GM08714 (cell line): ENCODE measurements around the gene BCDIN3D.

ENCODE experiments used
- H3K4me3 ChIP-seq: fragments of 200-500 bp; sonication (Bioruptor generic); 2 replicates; pipeline ENCODE4 v1.5.1; 2014; ENCODE audit warnings: mild to moderate bottlenecking, low read length, inconsistent platforms
- ZNF274 ChIP-seq: IDR thresholded peaks from 2 replicates; pipeline ENCODE4 v1.6.1; 2012; ENCODE audit warnings: mild to moderate bottlenecking, low read depth, low read length

Gene BCDIN3D

GRCh38 chr12:49824895-49825294, 18.0 kb downstream of the BCDIN3D start:
- no peak for TF ChIP-seq ZNF274
- H3K4me3 ChIP-seq: no peak overlapping the region

- TF ChIP-seq ZNF274: no peak
- no peak overlapping the region for H3K4me3 ChIP-seq
Observed at GRCh38 chr12:49824416-49824815, 18.5 kb downstream of the BCDIN3D start.

- no peak overlapping the region for H3K4me3 ChIP-seq
- TF ChIP-seq ZNF274: no peak
Observed at GRCh38 chr12:49823951-49824350, 19.0 kb downstream of the BCDIN3D start.

GRCh38 chr12:49823350-49823749, 19.6 kb downstream of the BCDIN3D start:
- no peak overlapping the region for H3K4me3 ChIP-seq
- no peak for TF ChIP-seq ZNF274

GRCh38 chr12:49821373-49822287, 21.3 kb downstream of the BCDIN3D start:
- H3K4me3 ChIP-seq: no peak overlapping the region
- no peak for TF ChIP-seq ZNF274

GRCh38 chr12:49819786-49820185, 23.1 kb downstream of the BCDIN3D start:
- no peak overlapping the region for H3K4me3 ChIP-seq
- no peak for TF ChIP-seq ZNF274

- TF ChIP-seq ZNF274: no peak
- no peak overlapping the region for H3K4me3 ChIP-seq
Observed at GRCh38 chr12:49818241-49818895, 24.5 kb downstream of the BCDIN3D start.

GRCh38 chr12:49813131-49813530, 29.8 kb downstream of the BCDIN3D start:
- H3K4me3 ChIP-seq: no peak overlapping the region
- no peak for TF ChIP-seq ZNF274

GRCh38 chr12:49811961-49812401, 30.9 kb downstream of the BCDIN3D start:
- no peak overlapping the region; the same call in 1 of the 2 replicates for H3K4me3 ChIP-seq
- TF ChIP-seq ZNF274: no peak

- no peak overlapping the region for H3K4me3 ChIP-seq
- no peak for TF ChIP-seq ZNF274
Observed at GRCh38 chr12:49811136-49811535, 31.8 kb downstream of the BCDIN3D start.

GRCh38 chr12:49809906-49810389, 33.0 kb downstream of the BCDIN3D start:
- no peak overlapping the region for H3K4me3 ChIP-seq
- TF ChIP-seq ZNF274: no peak

- TF ChIP-seq ZNF274: no peak
- no peak overlapping the region for H3K4me3 ChIP-seq
Observed at GRCh38 chr12:49809381-49809905, 33.5 kb downstream of the BCDIN3D start.

- no peak for TF ChIP-seq ZNF274
- no peak overlapping the region for H3K4me3 ChIP-seq
Observed at GRCh38 chr12:49808686-49809380, 34.1 kb downstream of the BCDIN3D start.

- TF ChIP-seq ZNF274: no peak
- no peak overlapping the region for H3K4me3 ChIP-seq
Observed at GRCh38 chr12:49807991-49808580, 34.8 kb downstream of the BCDIN3D start.
